ENCODE data around the gene CDKN2D.

DNA sequence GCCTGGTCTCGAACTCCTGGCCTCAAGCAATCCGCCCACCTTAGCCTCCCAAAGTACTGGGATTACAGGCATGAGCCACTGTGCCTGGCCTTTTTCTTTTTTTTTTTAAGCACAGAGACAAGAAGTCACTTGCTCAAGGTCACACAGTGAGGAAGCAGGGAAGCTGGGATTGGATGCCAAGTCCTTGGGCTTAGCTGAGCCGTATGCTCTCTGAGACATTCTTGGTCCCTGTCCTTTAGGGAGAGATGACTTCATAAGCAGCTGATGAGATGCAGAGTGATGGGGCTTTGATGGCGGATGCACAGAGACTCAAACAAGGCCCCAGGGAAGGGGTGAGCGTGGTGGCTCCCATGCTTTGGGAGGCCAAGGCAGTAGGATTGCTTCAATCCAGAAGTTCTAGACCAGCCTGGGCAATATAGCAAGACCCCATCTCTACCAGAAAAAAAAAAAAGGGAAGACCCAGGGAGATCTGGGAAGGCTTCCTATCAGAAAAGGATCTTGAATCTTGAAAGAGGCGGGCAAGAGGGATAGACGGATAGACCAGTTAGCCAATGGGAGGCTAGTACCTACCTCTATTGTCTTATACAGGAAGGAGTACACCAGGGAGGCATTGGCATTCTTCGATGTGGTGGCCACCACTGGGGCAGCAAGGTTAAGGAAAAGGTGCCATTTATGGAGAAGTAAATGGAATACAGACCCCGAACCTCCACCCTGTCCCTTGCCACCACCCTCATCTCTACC lies 14.4 kb upstream of the CDKN2D start:
- TF ChIP-seq CTCF (IDR thresholded peaks at IDR 0.05; ENCODE audit: poor library complexity) (no peak), EZH2phosphoT487 (IDR thresholded peaks at IDR 0.05; ENCODE audit: low read depth, severe bottlenecking, unreplicated experiment) (no peak), EZH2 (IDR thresholded peaks at IDR 0.05; ENCODE audit: borderline replicate concordance) (no peak)

Data from hepatocyte (in vitro differentiated cells).